SK-N-SH (cell line): ENCODE results near the gene HNRNPL. TPM values are rescaled to one million over a fixed set of nuclear protein-coding genes. Genes with fewer than 3 reads are reported as not detected.

Experiments used
- CTCF ChIA-PET: fragments of 300-600, 350-600 bp; formaldehyde crosslinking; extraction: SDS; loops from one replicate; lab custom pipeline; 2021; lab: Yijun Ruan, JAX
- POLR2A ChIA-PET: fragments of 350-600 bp; sonication (Branson Sonifier 250); formaldehyde crosslinking; extraction: SDS; loops from one replicate; lab custom pipeline; 2020; ENCODE audit warnings: antibody characterized with exemption, inconsistent platforms; lab: Yijun Ruan, JAX
- DNase-seq: peaks from one replicate; pipeline ENCODE4 v3.0.0; 2012
- H2AFZ ChIP-seq: fragments of 200-600 bp; sonication (generic); 2 replicates; pipeline ENCODE4 v1.8.1; 2016; ENCODE audit warnings: antibody characterized with exemption, mild to moderate bottlenecking, low read depth
- H3F3A ChIP-seq: fragments of 200-600 bp; sonication (generic); replicated peaks from 2 replicates; pipeline ENCODE3; 2016; ENCODE audit warnings: antibody characterized with exemption, mild to moderate bottlenecking; ENCODE audit not compliant: insufficient read depth
- H3K27ac ChIP-seq, 2 experiments: fragments of 200-500 bp in 1 of 2; fragments of 200-600 bp in 1 of 2; sonication (Bioruptor generic) in 1 of 2; sonication (generic), shearing (Covaris generic) in 1 of 2; 2 replicates each; pipeline versions ENCODE4 v1.5.1 to v1.6.1; 2014 to 2016; ENCODE audit warnings: low read depth in 2 of 2, inconsistent platforms in 1 of 2, low read length in 1 of 2, mild to moderate bottlenecking in 1 of 2, mixed read lengths in 1 of 2
- H3K27me3 ChIP-seq: fragments of 200-600 bp; sonication (generic), shearing (Covaris generic); 2 replicates; pipeline ENCODE4 v1.6.1; 2016; ENCODE audit warnings: mixed run types; ENCODE audit not compliant: insufficient read depth
- H3K36me3 ChIP-seq, 2 experiments: fragments of 200-500 bp in 1 of 2; fragments of 200-600 bp in 1 of 2; sonication (Bioruptor generic) in 1 of 2; sonication (generic) in 1 of 2; replicated peaks in 1 of 2; 2 replicates each; pipeline versions ENCODE3 to v1.5.1; 2014 to 2016; ENCODE audit warnings: low read length in 1 of 2, mild to moderate bottlenecking in 1 of 2; ENCODE audit not compliant: insufficient read depth in 2 of 2, control insufficient read depth in 1 of 2
- H3K4me1 ChIP-seq, 2 experiments: fragments of 200-500 bp in 1 of 2; fragments of 200-600 bp in 1 of 2; sonication (Bioruptor generic) in 1 of 2; sonication (generic), shearing (Covaris generic) in 1 of 2; 2 replicates each; pipeline versions ENCODE4 v1.5.1 to v1.6.1; 2014 to 2016; ENCODE audit warnings: low read depth in 1 of 2, low read length in 1 of 2, mixed run types in 1 of 2; ENCODE audit not compliant: insufficient read depth in 2 of 2, control insufficient read depth in 1 of 2
- H3K4me2 ChIP-seq: fragments of 200-600 bp; sonication (generic), shearing (Covaris generic); 2 replicates; pipeline ENCODE4 v1.6.1; 2017; ENCODE audit warnings: mixed run types
- H3K4me3 ChIP-seq, 2 experiments: fragments of 200-500 bp in 1 of 2; fragments of 200-600 bp in 1 of 2; sonication (Bioruptor generic) in 1 of 2; sonication (generic), shearing (Covaris generic) in 1 of 2; 2 replicates each; pipeline versions ENCODE4 v1.5.1 to v1.8.1; 2014 to 2016; ENCODE audit warnings: low read depth in 2 of 2, inconsistent platforms in 1 of 2, low read length in 1 of 2, mild to moderate bottlenecking in 1 of 2, mixed read lengths in 1 of 2, moderate library complexity in 1 of 2
- H3K79me2 ChIP-seq: fragments of 200-600 bp; sonication (generic); 2 replicates; pipeline ENCODE4 v1.8.1; 2017; ENCODE audit warnings: mild to moderate bottlenecking; ENCODE audit not compliant: insufficient read depth
- H3K9ac ChIP-seq: fragments of 200-600 bp; sonication (generic); 2 replicates; pipeline ENCODE4 v1.6.1; 2017; ENCODE audit warnings: mixed run types
- H3K9me2 ChIP-seq: fragments of 200-600 bp; sonication (generic); 2 replicates; pipeline ENCODE4 v1.6.1; 2017; ENCODE audit warnings: mixed run types
- H3K9me3 ChIP-seq: fragments of 200-600 bp; sonication (generic); 2 replicates; pipeline ENCODE4 v1.6.1; 2017; ENCODE audit warnings: mixed run types, mild to moderate bottlenecking, moderate library complexity
- H4K20me1 ChIP-seq: fragments of 200-600 bp; sonication (generic); 2 replicates; pipeline ENCODE4 v1.6.1; 2017; ENCODE audit warnings: mild to moderate bottlenecking, mixed run types; ENCODE audit not compliant: insufficient read depth
- ELF1 ChIP-seq: IDR thresholded peaks from 2 replicates; pipeline ENCODE4 v1.4.0; 2012
- EP300 ChIP-seq, 2 experiments: IDR thresholded peaks; 2 replicates each; pipeline versions ENCODE4 v1.4.0 to v1.6.1; 2012; ENCODE audit warnings: borderline replicate concordance in 1 of 2, low read depth in 1 of 2, low read length in 1 of 2
- FOSL2 ChIP-seq: IDR thresholded peaks from 2 replicates; pipeline ENCODE4 v1.4.0; 2012; ENCODE audit warnings: low read depth, mild to moderate bottlenecking, moderate library complexity, borderline replicate concordance
- FOXM1 ChIP-seq: IDR thresholded peaks from 2 replicates; pipeline ENCODE4 v1.4.0; 2012; ENCODE audit warnings: low read depth, mild to moderate bottlenecking
- GABPA ChIP-seq: IDR thresholded peaks from 2 replicates; pipeline ENCODE4 v1.4.0; 2012; ENCODE audit warnings: low read depth, mild to moderate bottlenecking
- GATA2 ChIP-seq: sonication (generic); formaldehyde crosslinking; IDR thresholded peaks from 2 replicates; pipeline ENCODE4 v1.5.0; 2020; ENCODE audit warnings: mild to moderate bottlenecking, missing genetic modification reagents
- MEF2A ChIP-seq: IDR thresholded peaks from 2 replicates; pipeline ENCODE4 v1.4.0; 2012; ENCODE audit warnings: low read depth, borderline replicate concordance
- MXI1 ChIP-seq: IDR thresholded peaks from 2 replicates; pipeline ENCODE4 v1.6.1; 2012; ENCODE audit warnings: mild to moderate bottlenecking, low read depth, low read length, improper control_type of control experiment
- NFIC ChIP-seq: IDR thresholded peaks from 2 replicates; pipeline ENCODE4 v1.4.0; 2012; ENCODE audit warnings: borderline replicate concordance
- NRF1 ChIP-seq: IDR thresholded peaks from 2 replicates; pipeline ENCODE4 v1.6.1; 2012; ENCODE audit warnings: low read depth, mild to moderate bottlenecking, low read length
- RCOR1 ChIP-seq: fragments of 150-350 bp; IDR thresholded peaks from 2 replicates; pipeline ENCODE4 v1.6.1; 2017; ENCODE audit warnings: antibody characterized with exemption, low read length
- RFX5 ChIP-seq: IDR thresholded peaks from 2 replicates; pipeline ENCODE4 v1.6.1; 2012; ENCODE audit warnings: mild to moderate bottlenecking, improper control_type of control experiment, low read length
- SMC3 ChIP-seq: IDR thresholded peaks from 2 replicates; pipeline ENCODE4 v1.6.1; 2012; ENCODE audit warnings: low read depth, low read length, improper control_type of control experiment
- TCF12 ChIP-seq: IDR thresholded peaks from 2 replicates; pipeline ENCODE4 v1.4.0; 2012
- TEAD4 ChIP-seq: IDR thresholded peaks from 2 replicates; pipeline ENCODE4 v1.4.0; 2012; ENCODE audit warnings: mild to moderate bottlenecking, borderline replicate concordance; ENCODE audit not compliant: insufficient read depth
- YY1 ChIP-seq: IDR thresholded peaks from 2 replicates; pipeline ENCODE4 v1.4.0; 2012; ENCODE audit warnings: low read depth, mild to moderate bottlenecking
- WGBS: methylation state at CpG from one replicate; pipeline ENCODE4 v1.1.6; 2017; ENCODE audit warnings: low lambda C conversion rate; 5-methylcytosine and 5-hydroxymethylcytosine counted together
- polyA plus RNA-seq, 3 experiments: library from polyadenylated mRNA; depleted of rRNA; stranded (reverse); fragments of >200 nt; gene quantifications; 2 replicates each; pipeline ENCODE4 v1.2.3, GENCODE V29; 2012
- TF ChIP-seq, protein P1 (sequence below): IDR thresholded peaks from 2 replicates; pipeline ENCODE4 v1.4.0; 2012; ENCODE audit warnings: low read depth
- TF ChIP-seq, protein P2 (sequence below): IDR thresholded peaks from 2 replicates; pipeline ENCODE4 v1.4.0; 2012; ENCODE audit warnings: low read depth, borderline replicate concordance
- TF ChIP-seq, protein P3 (sequence below): IDR thresholded peaks from 2 replicates; pipeline ENCODE4 v1.4.0; 2012; ENCODE audit warnings: low read depth, borderline replicate concordance
- TF ChIP-seq, protein P4 (sequence below): fragments of 150-350 bp; IDR thresholded peaks from 2 replicates; pipeline ENCODE4 v1.6.1; 2017; ENCODE audit warnings: antibody characterized with exemption, low read length, low read depth, borderline replicate concordance

HNRNPL gene
- polyA plus RNA-seq, 1 of the 3 experiments (the other 2 are of a cell fraction): 280 TPM

DNA sequence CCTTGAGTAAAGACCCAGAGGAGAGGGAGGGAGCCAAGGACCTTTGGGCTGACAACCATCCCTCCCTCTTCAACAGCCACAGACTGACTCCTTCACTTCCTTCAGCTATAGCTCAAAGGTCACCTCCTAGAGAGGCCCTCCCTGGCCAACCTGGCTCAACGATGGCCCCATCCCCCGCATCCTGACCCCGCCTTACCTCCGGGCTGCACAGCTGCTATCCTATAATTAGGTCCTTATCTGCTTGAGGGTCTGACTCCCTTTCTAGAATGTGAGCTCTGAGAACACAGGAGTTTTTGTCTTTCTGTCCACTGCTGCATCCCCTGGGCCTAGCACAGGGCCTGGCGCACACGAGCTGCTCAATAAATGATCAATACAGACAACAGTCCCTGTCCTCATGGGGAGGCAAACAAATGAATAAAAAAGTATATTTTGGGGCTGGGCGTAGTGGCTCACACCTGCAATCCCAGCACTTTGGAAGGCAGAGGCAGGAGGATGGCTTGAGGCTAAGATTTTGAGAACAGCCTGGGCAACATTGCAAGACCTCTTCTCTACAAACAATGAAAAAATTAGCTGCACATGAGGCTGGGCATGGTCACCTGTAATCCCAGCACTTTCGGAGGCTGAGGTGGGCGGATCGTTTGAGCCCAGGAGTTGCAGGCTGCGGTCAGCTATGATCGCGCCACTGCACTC lies 30.4 kb downstream of the HNRNPL start:
- Histone ChIP-seq H3K4me3 (no peak overlapping the region), H3K27ac (no peak overlapping the region), H3K9me3 (no peaks in the 10 kb centered on the region), H3K9ac (no peak overlapping the region), H4K20me1 (no peaks in the 10 kb centered on the region), H3F3A (no peaks in the 10 kb centered on the region), H3K79me2 (no peaks in the 10 kb centered on the region), H2AFZ (no peak overlapping the region), H3K27me3 (no peaks in the 10 kb centered on the region), H3K36me3 (peaks cover 8 to 10% of the 10 kb centered on the region in 2 experiments), H3K9me2 (no peaks in the 10 kb centered on the region), H3K4me1 (no peaks in the 10 kb centered on the region), H3K4me2 (no peak overlapping the region)
- DNase-seq: peak; percentile 37
- ChIA-PET CTCF (no interaction called here), POLR2A (no interaction called here)
- WGBS: 95% methylated on average over 13 of the region's 13 CpGs
- TF ChIP-seq NRF1: no peak
- no peak for TF ChIP-seq GABPA
- no peak for TF ChIP-seq TCF12
- TF ChIP-seq, protein P1, sequence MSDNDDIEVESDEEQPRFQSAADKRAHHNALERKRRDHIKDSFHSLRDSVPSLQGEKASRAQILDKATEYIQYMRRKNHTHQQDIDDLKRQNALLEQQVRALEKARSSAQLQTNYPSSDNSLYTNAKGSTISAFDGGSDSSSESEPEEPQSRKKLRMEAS: no peak
- TF ChIP-seq FOXM1: no peak
- TF ChIP-seq, protein P2, sequence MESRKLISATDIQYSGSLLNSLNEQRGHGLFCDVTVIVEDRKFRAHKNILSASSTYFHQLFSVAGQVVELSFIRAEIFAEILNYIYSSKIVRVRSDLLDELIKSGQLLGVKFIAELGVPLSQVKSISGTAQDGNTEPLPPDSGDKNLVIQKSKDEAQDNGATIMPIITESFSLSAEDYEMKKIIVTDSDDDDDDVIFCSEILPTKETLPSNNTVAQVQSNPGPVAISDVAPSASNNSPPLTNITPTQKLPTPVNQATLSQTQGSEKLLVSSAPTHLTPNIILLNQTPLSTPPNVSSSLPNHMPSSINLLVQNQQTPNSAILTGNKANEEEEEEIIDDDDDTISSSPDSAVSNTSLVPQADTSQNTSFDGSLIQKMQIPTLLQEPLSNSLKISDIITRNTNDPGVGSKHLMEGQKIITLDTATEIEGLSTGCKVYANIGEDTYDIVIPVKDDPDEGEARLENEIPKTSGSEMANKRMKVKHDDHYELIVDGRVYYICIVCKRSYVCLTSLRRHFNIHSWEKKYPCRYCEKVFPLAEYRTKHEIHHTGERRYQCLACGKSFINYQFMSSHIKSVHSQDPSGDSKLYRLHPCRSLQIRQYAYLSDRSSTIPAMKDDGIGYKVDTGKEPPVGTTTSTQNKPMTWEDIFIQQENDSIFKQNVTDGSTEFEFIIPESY: no peak
- TF ChIP-seq, protein P3, sequence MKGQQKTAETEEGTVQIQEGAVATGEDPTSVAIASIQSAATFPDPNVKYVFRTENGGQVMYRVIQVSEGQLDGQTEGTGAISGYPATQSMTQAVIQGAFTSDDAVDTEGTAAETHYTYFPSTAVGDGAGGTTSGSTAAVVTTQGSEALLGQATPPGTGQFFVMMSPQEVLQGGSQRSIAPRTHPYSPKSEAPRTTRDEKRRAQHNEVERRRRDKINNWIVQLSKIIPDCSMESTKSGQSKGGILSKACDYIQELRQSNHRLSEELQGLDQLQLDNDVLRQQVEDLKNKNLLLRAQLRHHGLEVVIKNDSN: no peak
- TF ChIP-seq RCOR1: no peak
- TF ChIP-seq MXI1: no peak
- no peak for TF ChIP-seq TEAD4
- no peak for TF ChIP-seq SMC3
- TF ChIP-seq FOSL2: no peak
- TF ChIP-seq ELF1: no peak
- TF ChIP-seq MEF2A: no peak
- TF ChIP-seq EP300 (IDR thresholded peaks at IDR 0.05; ENCODE audit: borderline replicate concordance in 1 of 2, low read depth in 1 of 2, low read length in 1 of 2): no peak
- TF ChIP-seq, protein P4, sequence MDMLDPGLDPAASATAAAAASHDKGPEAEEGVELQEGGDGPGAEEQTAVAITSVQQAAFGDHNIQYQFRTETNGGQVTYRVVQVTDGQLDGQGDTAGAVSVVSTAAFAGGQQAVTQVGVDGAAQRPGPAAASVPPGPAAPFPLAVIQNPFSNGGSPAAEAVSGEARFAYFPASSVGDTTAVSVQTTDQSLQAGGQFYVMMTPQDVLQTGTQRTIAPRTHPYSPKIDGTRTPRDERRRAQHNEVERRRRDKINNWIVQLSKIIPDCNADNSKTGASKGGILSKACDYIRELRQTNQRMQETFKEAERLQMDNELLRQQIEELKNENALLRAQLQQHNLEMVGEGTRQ: no peak
- no peak for TF ChIP-seq YY1
- TF ChIP-seq NFIC: no peak
- TF ChIP-seq GATA2 (CRISPR knock-in tag): no peak
- no peak for TF ChIP-seq RFX5
